GM21529 (cell line): Measurements from ENCODE around the gene OGN.
"Not testable (repeated sequence)": the region's sequence is repeated elsewhere in the genome, so short reads cannot be mapped to it uniquely, and the experiment has no call there.

Experiments
- ATAC-seq: cut with Tn5 transposase; IDR thresholded peaks from one replicate; pipeline ENCODE4 v1.9.1; 2021; ENCODE audit not compliant: unreplicated experiment

OGN gene, protein sequence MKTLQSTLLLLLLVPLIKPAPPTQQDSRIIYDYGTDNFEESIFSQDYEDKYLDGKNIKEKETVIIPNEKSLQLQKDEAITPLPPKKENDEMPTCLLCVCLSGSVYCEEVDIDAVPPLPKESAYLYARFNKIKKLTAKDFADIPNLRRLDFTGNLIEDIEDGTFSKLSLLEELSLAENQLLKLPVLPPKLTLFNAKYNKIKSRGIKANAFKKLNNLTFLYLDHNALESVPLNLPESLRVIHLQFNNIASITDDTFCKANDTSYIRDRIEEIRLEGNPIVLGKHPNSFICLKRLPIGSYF

DNA sequence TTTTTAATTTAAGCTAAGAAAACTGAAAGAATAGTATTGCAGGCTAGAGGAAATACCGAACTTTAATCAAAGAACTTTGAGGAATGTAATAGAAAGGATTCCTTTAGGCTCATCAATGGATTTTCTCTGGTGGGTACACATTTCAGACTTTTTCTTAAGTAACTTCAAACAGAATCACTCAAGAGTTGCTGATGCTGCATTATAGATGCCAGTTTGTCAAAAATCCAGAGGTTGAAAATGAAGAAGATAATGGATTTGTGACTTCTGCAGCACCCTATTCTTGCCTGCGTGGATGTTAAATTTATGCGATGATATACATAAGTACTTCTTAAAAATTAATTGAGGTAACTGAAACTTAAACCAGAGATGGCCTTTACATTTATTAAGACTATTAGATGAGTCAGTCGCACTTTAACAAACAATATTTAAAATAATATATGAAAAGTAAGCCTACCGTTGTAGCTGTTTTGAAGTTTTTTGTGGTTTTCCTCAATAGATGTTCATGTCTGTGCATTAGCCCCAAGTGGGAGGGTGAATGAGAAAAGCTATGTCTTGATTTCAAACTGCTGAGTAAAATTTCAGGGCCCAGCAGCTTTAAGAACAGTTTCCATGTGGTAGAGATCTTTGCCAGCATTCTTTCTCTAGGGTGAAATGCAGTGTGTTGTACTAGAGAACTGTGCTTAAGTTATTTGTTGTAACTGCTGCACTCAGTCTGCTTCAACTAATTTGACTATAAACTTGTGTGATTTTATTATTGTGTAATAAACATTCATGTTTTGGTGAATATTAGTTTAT is at the start of gene OGN:
OGN (minus strand) TSS at position 537 of the 795 bp plus-strand sequence. CDS start 1,171 bp downstream, outside the sequence.
- ATAC-seq: no peak

DNA sequence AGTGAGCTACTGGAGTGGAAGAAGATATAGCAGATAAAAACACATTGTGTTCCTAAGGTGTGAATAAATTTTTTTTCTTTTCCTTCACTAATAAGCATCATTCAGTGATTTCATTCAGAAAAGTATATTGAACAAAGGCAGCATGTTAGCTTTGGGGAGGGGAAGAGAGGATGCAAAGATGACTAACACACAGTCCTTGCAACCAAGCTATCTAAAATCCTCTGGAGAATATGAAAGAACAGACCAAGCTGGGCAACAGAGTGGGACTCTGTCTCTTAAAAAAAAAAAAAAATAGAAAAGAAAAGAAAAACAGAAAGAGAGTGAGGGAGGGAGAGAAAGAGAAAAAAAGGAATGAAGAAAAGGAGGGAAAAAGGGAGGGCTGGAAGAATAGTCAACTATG is 42.2 kb upstream of the OGN start:
- ATAC-seq: no peak

DNA sequence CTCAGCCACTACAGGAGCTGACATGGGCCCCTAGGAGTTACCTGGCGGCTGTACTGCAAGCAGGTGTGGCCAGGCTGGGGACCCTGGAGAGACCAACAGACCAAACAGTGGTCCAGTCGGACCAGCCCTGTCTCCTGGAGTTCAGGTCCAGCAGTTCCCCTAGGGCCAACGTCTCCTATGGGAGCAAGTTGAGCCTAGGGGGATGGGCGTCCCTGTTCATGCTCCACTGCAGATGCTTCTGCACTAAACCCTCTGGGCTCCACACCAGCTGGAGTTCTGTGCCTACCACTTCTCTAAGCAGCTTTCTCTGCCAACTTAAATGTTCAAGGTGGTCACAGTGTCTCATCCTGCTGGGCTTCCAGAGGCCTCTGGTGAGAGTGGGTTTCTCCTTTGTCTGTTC is 40.5 kb upstream of the OGN start:
- ATAC-seq: no peak

DNA sequence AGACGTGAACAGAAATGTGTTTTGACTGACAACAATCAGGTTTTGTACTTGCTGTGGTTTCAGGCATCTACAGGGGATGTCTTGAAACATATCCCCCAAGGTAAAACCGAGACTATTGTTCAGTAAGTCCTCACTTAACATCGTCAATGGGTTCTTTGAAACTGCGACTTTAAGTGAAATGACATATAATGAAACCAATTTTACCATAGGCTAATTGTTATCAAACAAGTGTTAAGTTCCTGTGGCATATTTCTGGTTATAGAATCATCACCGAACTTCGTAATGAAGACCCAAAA is 36.3 kb upstream of the OGN start:
- no peak for ATAC-seq

DNA sequence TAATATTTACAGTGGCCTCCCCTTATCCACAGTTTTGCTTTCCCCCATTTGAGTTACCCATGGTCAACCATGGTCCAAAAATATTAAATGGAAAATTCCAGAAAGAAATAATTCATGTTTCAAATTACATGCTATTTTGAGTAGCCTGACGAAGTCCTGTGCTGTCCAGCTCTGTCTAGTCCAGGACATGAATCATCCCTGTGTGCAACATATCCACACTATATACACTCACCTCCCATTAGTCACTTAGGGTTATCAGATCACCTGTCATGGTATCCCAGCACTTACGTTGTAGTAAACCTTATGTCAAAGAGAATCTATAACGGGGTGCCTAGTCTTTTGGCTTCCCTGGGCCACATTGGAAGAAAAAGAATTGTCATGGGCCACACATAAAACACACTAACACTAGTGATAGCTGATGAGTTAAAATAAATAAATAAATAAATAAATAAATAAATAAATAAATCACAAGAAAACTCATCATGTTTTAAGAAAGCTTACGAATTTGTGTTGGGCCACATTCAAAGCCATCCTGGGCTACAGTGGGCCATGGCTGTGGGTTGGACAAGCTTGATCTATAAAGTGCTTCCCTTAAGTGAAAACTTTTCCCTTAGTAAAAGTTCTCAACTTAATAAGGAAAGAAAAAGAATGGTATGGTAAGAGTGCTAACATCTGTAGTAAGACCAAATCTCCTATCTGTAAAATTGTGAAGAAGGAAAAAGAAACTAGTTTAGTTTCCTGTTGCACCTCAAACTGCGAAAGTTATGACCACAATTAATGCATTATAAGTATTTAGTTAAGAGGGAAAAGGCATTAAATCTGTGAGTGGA is 35.8 kb upstream of the OGN start:
- ATAC-seq: no peak

DNA sequence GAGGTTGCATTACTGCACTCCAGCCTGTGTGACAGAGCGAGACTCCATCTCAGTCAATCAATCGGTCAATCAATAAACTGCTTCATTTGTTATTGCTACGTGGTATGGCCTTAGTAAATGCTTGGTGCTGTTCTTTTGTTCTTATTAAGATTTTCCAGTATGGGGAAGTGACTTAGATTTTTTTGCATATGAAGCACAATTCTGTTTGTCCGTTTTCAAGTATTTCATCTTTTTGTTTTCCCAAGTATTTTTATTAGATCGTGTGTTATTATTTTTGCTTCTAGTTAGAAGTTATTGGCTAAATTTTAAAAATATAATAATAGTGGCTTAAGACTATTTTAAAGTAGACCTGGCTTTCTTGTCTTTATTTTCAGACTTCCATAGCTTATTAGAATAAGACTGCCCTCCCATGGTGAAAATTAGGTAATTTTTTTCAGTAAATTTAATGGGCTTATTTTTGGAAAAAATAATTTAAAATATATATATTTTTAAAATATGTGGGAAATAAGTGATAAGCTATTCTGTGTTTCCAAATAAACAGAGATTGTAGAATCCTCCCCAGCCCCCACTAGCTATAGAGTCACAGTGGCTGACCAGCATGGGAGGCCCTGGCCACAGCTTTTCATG is 34.6 kb upstream of the OGN start:
- ATAC-seq: no peak

DNA sequence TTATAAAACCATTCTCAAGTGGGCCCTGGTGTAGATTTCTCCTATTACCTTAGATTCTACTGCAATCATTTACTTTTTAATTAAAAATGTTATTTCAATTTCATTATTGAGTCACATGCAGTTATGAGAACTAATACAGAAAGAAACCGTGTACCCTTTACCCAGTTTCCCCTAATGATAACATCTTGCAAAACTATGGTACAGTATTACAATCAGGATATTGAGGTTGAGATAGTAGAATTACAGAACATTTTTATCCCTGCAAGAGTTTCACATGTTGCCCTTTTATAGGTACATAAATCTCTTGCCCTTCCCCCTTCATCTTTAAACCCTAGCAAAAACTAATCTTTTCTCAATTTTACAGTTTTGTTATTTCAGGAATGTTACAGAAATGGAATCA is 30.9 kb upstream of the OGN start:
- ATAC-seq: no peak

DNA sequence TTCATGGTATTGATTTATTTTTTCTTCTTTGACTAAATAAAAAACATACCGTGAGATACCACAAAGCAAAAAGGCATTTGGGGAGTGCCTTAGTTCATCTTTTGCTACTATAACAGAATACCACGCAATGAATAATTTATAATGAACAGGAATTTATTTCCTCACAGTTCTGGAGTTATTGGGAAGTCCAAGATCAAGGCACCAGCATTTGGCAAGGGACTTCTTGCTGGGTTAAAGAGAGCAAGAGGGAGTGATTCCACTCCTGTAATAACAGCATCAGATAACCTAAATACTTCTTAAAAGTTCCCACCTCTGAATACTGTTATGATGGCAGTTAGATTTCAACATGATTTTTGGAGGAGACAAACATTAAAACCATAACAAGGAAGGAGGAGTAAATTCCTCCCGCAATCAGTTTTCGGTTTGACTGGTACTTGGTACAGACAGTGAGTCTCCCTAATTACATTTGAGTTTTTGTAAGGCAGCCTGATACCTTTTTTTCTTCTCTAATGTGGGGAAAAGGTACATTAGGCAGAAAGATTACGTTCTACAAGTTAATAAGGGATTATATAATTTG is 28.7 kb upstream of the OGN start:
- no peak for ATAC-seq

DNA sequence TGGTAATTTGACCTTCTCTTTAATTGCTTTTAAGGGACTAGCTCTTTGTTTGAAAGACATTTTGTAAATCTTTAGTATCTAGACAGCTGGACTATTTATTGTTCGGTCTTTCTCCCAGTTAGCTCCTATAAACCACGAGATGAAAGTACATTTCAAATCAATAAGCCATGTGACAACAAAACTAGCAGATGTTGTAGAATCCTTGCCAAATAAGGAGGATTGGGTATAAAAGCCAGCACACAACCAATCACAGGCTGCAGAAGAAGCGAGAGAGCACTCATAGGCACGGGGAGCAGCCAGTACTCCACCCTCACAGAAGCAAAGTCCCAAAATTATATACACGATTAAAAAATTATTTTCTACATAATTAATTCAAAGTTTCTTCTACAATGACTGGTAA is 28.0 kb upstream of the OGN start:
- ATAC-seq: no peak

DNA sequence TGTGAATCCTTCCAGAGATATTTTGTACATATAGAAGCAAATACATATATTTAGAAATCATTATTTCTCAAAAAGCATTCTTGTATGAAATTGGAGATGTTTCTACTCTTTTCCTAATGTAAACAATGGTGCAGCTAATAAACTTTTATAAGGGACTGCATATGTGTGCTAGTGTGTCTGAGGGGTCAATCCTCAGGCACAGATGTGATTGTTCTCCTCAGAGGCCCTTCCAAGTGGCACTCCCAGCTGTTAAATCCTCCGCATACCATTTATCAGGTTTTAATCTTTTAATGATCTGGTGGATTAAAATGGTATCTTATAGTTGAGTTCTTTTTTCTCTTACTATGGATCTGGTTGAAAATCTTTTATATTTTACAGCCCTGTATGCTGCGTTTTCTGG is 25.5 kb upstream of the OGN start:
- ATAC-seq: no peak

DNA sequence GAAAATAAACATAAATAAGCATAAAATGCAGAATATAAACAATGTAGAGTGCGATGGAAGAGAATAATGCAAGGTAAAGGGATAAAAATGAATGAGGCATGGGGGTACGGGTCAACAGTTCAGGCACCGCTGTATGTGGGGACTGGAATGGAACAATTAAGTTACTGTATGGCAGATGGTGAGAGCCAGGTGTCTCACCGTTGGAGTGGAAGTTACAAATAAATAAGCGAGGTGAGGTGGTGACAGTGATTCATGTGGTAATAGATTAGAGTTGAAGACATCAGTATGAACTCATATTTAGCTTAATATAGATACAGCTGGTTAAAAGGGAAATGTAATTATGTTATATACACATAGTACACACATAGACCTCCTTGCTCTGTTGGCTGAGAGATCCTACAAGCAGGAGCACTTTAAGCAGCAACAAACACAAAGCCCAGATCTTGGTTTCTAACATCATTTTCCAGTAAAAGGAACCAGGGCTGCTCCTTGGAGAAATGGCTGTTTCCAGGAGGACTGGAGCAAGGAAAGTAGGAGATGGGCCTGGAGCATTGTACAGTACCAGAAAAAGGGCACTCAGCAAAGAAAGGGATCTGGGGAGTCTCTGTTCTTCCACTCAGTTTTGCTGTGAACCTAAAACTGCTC is 22.2 kb upstream of the OGN start:
- ATAC-seq: no peak

DNA sequence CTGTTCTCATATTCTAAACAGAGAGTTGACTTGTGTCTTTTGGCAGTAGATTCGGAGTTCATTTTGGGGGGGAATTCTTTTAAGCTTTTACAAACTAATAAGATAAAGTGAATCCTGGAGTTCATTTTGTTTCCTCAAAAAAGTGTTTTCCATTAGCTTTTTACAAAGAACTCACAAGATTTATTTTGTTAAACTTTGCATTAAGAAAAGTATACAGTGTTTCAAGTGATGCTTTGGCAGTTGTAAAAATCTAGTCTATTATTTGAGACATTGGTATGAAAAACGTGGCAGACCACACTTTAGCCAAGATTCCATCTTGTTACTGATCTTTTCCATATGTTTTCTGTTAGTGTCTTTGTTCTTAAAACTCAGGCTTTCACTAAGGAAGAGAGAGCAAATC is 21.1 kb upstream of the OGN start:
- ATAC-seq: no peak

DNA sequence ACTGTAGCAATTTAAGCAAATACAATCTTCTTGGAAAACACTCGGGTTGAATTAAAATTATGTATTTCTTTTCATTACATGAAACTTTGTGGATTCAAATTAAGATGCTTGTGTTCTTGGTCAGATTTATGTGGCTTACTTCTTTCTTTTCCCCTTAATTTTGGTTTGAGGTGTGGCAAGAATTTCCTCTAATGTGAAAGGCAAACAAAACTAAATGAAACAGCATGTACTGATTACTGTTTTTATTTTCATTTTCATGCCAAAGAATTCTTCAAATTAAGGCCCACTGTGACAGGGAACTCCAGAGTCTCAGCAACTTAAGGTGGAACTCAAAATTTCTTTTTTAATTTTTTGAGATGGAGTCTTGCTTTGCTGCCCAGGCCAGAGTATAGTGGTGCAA is 20.0 kb upstream of the OGN start, which contains the start of gene OMD:
OMD (minus strand) TSS at position 132 of the 400 bp plus-strand sequence. CDS start 6,913 bp downstream, outside the sequence.
- no peak for ATAC-seq

DNA sequence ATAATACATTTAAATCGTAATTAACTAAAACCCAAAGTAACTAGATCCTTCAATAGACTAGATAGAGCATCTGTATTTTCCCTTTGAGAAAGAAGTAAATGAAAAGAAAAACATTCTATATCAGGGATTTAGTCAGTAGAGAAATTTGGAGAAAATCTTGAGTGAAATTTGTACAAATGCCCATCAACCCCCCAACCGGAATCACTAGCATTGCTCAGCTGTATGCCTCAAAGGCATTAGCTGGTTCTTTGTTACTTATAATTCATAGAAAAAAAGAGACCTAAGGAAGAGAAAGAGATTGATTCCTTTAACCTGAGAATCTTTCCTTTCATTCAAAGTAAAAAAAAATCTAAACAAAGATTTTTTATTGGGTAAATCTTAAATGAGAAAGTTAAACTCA is 19.2 kb upstream of the OGN start:
- no peak for ATAC-seq

DNA sequence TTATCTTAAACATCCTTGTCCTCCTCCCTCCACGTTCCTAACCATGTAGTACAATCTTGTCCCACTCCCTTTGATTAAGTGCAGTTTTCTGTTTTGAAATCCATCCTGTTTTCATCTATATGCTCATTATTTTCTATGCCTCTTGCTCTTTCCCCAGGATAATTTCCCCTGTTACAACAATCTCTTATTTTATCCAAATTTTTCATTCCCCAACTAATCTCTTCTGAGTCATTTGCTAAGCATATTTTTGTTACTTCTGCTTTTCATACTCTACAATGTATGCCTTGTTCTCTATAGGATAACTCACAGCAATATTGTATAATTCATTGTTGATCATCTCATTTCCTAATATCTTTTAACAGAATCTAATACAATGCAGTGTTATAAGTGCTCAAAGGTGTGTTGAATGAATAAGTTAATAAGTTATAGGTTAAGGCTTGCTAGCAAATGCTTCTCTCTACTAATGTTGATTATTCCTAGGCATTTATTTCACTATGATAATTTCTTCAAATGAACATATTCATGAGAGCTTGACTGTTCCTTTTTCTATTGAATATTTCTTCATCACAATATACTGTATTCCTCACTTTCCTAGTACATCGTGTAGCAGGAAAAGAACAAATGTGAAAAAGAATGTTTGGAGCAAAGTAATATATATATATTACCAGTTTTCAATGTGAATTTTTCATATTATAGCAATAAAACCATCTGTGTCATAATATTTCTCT is 18.4 kb upstream of the OGN start:
- ATAC-seq: no peak

DNA sequence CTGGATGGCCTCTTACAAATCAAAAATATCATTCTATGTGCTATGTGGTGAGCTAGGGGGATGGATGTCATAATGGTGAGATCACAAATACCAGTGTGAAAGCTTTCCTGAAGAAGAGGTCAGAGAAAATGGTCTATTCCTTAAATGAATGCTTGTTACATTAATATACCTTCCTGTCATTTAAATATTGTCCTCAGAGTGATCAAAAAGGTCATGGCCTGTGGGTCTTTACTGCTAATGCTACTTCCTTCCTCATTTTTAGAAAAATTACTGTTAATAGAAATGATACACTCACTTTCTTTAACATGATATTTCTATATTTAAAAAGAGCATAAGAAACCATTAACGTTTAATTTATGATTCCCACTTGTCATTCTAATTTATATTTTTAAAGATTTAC is 10.2 kb upstream of the OGN start:
- no peak for ATAC-seq

DNA sequence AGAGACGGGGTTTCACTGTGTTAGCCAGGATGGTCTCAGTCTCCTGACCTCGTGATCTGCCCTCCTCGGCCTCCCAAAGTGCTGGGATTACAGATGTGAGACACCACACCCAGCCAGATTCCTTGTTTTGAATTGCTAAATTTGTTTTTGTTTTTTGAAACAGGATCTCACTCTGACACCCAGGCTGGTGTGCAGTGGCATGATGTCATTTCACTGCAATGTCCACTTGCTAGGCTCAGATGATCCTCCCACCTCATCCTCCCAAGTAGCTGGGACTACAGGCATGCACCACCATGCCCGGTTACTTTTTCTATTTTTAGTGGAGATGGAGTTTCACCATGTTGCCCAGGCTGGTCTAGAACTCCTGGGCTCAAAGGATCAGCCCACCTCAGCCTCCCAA is 6.8 kb upstream of the OGN start:
- not testable (repeated sequence) for ATAC-seq

DNA sequence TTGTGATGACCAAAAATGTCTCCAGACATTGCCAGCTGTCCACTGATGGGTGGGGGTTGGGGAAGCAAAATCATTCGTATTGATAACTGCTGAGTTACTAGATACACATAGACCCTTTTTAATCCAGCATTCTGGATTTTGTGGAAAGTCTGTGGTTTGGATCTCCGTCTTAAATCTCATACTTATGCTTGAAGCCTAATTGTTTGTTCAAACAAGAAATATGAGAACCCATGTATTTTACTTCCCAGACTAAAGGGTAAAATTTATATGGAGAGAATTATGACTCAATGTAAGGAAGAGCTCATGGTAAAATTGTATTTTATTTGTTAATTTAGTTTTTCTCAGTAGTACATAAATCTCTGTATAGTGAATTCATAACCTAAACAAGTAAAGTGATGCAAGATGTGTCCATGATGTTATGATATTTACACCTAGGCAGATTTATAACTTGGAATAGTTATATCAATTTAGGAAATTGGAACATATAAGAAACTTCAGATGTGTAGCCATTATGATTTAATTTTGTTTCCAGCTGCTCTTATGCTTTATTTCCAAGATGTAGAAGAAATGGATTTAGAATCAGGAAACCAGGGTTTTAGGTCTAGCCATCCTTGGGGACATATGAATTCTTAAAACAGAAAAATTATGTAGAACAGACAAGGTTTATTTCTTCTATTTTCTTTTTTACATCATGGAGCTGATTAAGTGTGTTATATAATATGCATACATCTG is 4.5 kb upstream of the OGN start:
- ATAC-seq: no peak

DNA sequence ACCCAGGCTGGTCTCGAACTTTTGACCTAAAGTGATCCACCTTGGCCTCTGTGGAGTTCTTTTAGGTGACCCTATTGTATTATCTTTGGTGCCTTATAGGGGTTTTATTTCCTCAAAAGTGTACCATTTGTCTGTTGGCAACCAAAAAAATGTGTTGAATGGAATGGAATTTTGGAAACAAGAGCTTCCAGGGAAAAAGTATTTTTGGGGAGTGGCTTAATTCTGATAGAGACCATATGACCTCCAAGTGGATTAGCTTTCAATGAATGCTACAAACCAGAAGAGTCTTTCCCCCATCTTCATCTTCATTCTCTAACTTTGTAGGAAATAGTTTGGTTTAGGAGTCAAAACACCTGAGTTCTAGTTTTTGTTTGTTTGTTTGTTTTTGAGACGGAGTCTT is 3.4 kb upstream of the OGN start:
- ATAC-seq: no peak
